KMS-11 (cell line): Measurements from ENCODE around the gene FBXL19.

Experiments used
- H2AFZ ChIP-seq: fragments of 200-600 bp; sonication (generic); 2 replicates; pipeline ENCODE4 v1.6.1; 2016; ENCODE audit warnings: antibody characterized with exemption, mixed run types, low read depth
- H3K27ac ChIP-seq: fragments of 200-600 bp; sonication (generic); 2 replicates; pipeline ENCODE4 v1.6.1; 2016; ENCODE audit warnings: mild to moderate bottlenecking, mixed run types
- H3K27me3 ChIP-seq: fragments of 200-600 bp; sonication (generic); 2 replicates; pipeline ENCODE4 v1.6.1; 2017; ENCODE audit warnings: mild to moderate bottlenecking, low read depth, mixed run types, moderate library complexity; ENCODE audit not compliant: insufficient read depth
- H3K36me3 ChIP-seq: fragments of 200-600 bp; sonication (generic); 2 replicates; pipeline ENCODE4 v1.6.1; 2017; ENCODE audit warnings: mild to moderate bottlenecking, mixed run types; ENCODE audit not compliant: insufficient read depth
- H3K4me1 ChIP-seq: fragments of 200-600 bp; sonication (generic); 2 replicates; pipeline ENCODE4 v1.6.1; 2016; ENCODE audit warnings: mild to moderate bottlenecking, low read depth, mixed run types; ENCODE audit not compliant: poor library complexity, severe bottlenecking
- H3K4me2 ChIP-seq: fragments of 200-600 bp; sonication (generic); 2 replicates; pipeline ENCODE4 v1.7.0; 2016; ENCODE audit warnings: mild to moderate bottlenecking, mixed run types
- H3K4me3 ChIP-seq: fragments of 200-600 bp; sonication (generic); IDR thresholded peaks from 2 replicates; pipeline ENCODE4 v1.6.1; 2017; ENCODE audit warnings: low read depth, low read length, mixed read lengths; ENCODE audit not compliant: insufficient read depth
- H3K79me2 ChIP-seq: fragments of 200-600 bp; sonication (generic); 2 replicates; pipeline ENCODE4 v1.6.1; 2016; ENCODE audit warnings: low read depth, mixed run types; ENCODE audit not compliant: insufficient read depth
- H3K9ac ChIP-seq: fragments of 200-600 bp; sonication (generic); 2 replicates; pipeline ENCODE4 v1.6.1; 2016; ENCODE audit warnings: mild to moderate bottlenecking, mixed run types
- H4K20me1 ChIP-seq: fragments of 200-600 bp; sonication (generic); 2 replicates; pipeline ENCODE4 v1.6.1; 2016; ENCODE audit warnings: mild to moderate bottlenecking, mixed run types; ENCODE audit not compliant: insufficient read depth
- TF ChIP-seq, protein P1 (sequence below): fragments of 200-600 bp; sonication (generic); conservative IDR thresholded peaks from 2 replicates; pipeline ENCODE4 v1.6.1; 2017; ENCODE audit warnings: low read depth, mild to moderate bottlenecking, antibody characterized with exemption, low read length, moderate library complexity, mixed read lengths

The FBXL19 gene

DNA sequence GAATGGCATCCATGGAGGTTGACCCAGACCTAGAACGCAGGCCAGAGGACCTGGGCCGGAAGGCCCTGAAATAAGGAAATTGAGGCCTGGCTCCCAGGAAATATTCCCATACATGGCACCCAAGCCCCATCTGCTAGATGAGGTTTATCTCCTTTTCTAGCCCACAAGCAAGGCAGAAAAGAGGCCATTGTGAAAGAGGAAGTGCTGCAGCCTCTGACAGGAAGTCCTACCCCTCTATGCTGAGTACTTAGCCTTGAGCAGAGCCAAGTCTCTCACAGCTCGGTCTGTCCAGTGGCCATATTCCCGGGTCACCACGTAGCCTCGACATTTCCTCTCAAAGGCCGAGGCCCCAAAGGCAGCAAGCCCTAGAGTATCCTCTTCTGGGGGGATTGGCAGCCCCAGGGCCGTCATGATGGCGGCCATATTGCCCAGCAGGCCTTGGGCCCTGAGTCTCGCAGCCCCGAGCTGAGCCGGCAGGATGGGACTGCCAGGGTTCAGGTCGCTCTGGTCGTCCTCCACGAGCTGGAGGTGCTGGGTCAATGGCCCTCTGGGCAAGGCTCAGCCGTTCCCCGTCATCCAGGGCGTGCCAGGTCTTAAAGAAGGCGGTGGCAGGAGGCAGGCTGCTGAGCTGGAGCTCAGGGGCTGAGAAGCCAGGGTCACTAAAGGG, 19.1 kb upstream of the FBXL19 start:
- no peak overlapping the region for H3K4me2 ChIP-seq
- H3K36me3 ChIP-seq = no peaks in the 10 kb centered on the region
- TF ChIP-seq, protein P1, sequence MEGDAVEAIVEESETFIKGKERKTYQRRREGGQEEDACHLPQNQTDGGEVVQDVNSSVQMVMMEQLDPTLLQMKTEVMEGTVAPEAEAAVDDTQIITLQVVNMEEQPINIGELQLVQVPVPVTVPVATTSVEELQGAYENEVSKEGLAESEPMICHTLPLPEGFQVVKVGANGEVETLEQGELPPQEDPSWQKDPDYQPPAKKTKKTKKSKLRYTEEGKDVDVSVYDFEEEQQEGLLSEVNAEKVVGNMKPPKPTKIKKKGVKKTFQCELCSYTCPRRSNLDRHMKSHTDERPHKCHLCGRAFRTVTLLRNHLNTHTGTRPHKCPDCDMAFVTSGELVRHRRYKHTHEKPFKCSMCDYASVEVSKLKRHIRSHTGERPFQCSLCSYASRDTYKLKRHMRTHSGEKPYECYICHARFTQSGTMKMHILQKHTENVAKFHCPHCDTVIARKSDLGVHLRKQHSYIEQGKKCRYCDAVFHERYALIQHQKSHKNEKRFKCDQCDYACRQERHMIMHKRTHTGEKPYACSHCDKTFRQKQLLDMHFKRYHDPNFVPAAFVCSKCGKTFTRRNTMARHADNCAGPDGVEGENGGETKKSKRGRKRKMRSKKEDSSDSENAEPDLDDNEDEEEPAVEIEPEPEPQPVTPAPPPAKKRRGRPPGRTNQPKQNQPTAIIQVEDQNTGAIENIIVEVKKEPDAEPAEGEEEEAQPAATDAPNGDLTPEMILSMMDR = no peak
- peaks cover 18% of the 10 kb centered on the region for H3K4me1 ChIP-seq
- no peaks in the 10 kb centered on the region for H3K27me3 ChIP-seq
- H2AFZ ChIP-seq = peak overlapping the region; percentile 63
- H3K9ac ChIP-seq = no peak overlapping the region
- no peaks in the 10 kb centered on the region for H3K79me2 ChIP-seq
- H4K20me1 ChIP-seq = no peaks in the 10 kb centered on the region
- no peak overlapping the region for H3K27ac ChIP-seq
- no peak overlapping the region for H3K4me3 ChIP-seq

DNA sequence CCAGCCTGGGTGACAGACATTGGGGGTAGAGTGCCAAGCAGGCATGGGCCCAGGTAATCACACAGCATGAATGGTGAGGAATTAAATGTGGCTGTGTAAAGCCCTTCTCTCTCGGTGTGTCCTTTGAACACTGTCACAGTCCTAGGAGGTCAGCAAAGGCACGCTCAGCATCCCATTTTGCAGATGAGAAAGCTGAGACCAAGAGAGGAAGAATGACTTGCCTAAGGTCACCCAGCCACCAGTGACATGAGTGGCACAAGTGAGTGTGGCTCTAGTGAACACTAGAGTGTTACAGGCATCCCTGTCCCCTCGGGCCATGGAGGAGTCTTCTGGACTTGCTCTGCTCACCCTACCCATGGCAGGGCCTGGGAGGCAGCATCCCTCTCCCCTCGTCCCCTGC, 16.3 kb upstream of the FBXL19 start:
- Histone ChIP-seq H3K27me3 (no peaks in the 10 kb centered on the region), H3K9ac (no peak overlapping the region), H3K27ac (no peak overlapping the region), H3K4me3 (no peak overlapping the region), H2AFZ (no peak overlapping the region), H4K20me1 (no peaks in the 10 kb centered on the region), H3K4me2 (no peak overlapping the region), H3K79me2 (no peaks in the 10 kb centered on the region), H3K4me1 (peaks cover 11% of the 10 kb centered on the region), H3K36me3 (no peaks in the 10 kb centered on the region)
- TF ChIP-seq, protein P1 = no peak

DNA sequence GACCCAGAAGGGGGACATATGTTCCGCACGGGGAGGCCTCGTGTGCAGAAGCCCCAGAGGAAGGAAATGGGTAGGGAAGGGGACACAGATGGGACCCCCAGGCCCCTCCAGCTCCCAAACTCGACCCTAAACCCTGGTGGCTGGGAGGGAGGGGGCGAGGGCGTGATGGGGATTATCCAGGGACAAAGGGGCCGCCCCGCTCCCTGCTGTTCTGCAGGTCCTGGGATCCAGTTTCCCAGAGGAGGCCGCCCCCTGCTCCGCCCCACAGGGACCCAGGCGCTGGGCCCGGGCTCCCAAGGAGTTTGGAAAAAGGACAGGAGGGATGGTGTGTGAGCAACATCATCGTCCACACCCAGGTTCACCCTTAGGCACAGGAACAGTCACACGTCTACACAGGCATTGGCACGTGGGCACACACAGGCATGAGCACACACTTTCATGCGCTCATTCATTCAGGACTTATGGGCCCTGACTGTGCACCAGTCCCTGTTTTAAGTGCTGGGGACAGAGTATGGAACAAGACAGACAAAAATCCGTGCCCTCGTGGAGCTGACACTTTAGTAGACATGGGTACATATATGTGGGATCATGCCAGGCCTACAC, 12.8 kb upstream of the FBXL19 start:
- H4K20me1 ChIP-seq = no peaks in the 10 kb centered on the region
- no peak overlapping the region for H3K4me3 ChIP-seq
- no peak overlapping the region for H3K27ac ChIP-seq
- no peak overlapping the region for H3K9ac ChIP-seq
- H3K4me1 ChIP-seq = no peaks in the 10 kb centered on the region
- H3K27me3 ChIP-seq = no peaks in the 10 kb centered on the region
- H3K79me2 ChIP-seq = no peaks in the 10 kb centered on the region
- no peaks in the 10 kb centered on the region for H3K36me3 ChIP-seq
- no peak overlapping the region for H2AFZ ChIP-seq
- H3K4me2 ChIP-seq = no peak overlapping the region
- TF ChIP-seq, protein P1 = no peak

DNA sequence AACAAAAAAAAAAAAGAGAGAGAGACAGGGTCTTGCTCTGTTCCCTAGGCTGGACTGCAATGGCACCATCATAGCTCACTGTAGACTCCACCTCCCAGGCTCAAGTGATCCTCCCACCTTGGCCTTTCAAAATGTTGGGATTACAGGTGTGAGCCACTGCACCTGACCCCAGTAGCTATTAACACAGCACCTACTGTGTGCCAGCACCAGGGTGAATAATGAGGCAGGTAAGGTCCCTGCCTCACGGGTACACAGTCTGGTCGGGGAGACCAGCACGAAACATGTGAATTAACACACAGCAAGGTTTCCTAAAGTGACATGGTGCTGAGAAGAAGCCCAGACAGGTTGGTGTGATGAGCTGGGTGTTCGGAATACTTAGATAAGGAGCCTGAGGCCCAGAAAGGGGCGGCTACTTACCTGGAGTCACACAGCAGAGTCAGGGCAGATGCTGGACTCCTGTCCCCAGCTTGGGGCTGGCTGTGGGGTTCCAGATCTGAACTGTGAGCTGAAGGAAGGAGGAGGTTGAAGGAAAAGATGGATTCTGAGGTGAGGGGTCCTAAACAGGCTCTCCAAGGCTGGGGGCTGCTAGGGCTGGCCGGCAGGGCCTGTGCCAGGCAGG, 10.5 kb upstream of the FBXL19 start:
- H3K36me3 ChIP-seq = no peaks in the 10 kb centered on the region
- no peaks in the 10 kb centered on the region for H3K4me1 ChIP-seq
- H3K79me2 ChIP-seq = no peaks in the 10 kb centered on the region
- H4K20me1 ChIP-seq = no peaks in the 10 kb centered on the region
- no peak overlapping the region for H3K4me2 ChIP-seq
- no peak overlapping the region for H3K27ac ChIP-seq
- no peaks in the 10 kb centered on the region for H3K27me3 ChIP-seq
- no peak overlapping the region for H2AFZ ChIP-seq
- TF ChIP-seq, protein P1 = no peak
- H3K4me3 ChIP-seq = no peak overlapping the region
- no peak overlapping the region for H3K9ac ChIP-seq
